Activated CD8-positive, alpha-beta T cell treated with anti-CD3 and anti-CD28 coated beads for 36 hours (primary cell): Measurements from ENCODE around the gene SCFD2. TPM values are rescaled to one million over a fixed set of nuclear protein-coding genes. Genes with fewer than 3 reads are reported as not detected.

Source experiments
- ATAC-seq: fragments of 200-7000 bp; cut with Tn5 transposase; one replicate; pipeline ENCODE4 v1.10.0; 2021; ENCODE audit warnings: mild to moderate bottlenecking, moderate library complexity
- CTCF ChIA-PET: fragments of 350-600 bp; sonication (Branson Sonifier 250); formaldehyde crosslinking; loops from one replicate; lab custom pipeline; 2021; ENCODE audit warnings: antibody characterized with exemption; lab: Charles Lee
- POLR2A ChIA-PET: fragments of 350-600 bp; sonication (Branson Sonifier 250); formaldehyde crosslinking; loops from one replicate; lab custom pipeline; 2021; ENCODE audit warnings: antibody characterized with exemption; lab: Charles Lee
- DNase-seq: peaks from one replicate; pipeline ENCODE4 v3.0.0-alpha.2; 2020
- H3K27ac Mint-ChIP-seq: one replicate; pipeline ENCODE4 v1.8.0; 2021; ENCODE audit warnings: mild to moderate bottlenecking, mixed read lengths
- H3K27me3 Mint-ChIP-seq: one replicate; pipeline ENCODE4 v1.8.0; 2021; ENCODE audit warnings: mixed read lengths
- H3K36me3 Mint-ChIP-seq: one replicate; pipeline ENCODE4 v1.8.0; 2021; ENCODE audit warnings: low read depth, mixed read lengths
- H3K4me1 Mint-ChIP-seq: one replicate; pipeline ENCODE4 v1.8.0; 2021; ENCODE audit warnings: low read depth, mixed read lengths
- H3K4me3 Mint-ChIP-seq: one replicate; pipeline ENCODE4 v1.8.0; 2021; ENCODE audit warnings: mild to moderate bottlenecking, moderate library complexity, mixed read lengths
- H3K9me3 Mint-ChIP-seq: one replicate; pipeline ENCODE4 v1.8.0; 2021; ENCODE audit warnings: mixed read lengths
- intact Hi-C: fragments of 100-400 bp; cut with micrococcal nuclease; formaldehyde crosslinking; loops from one replicate; pipeline ENCODE4 v1.10.0; 2022
- total RNA-seq, 2 experiments: library from RNA; stranded (reverse); gene quantifications; one replicate each; pipeline ENCODE4 v1.2.3, GENCODE V29; 2021
- TF ChIP-seq, protein P1 (sequence below): fragments of 200-600 bp; IDR thresholded peaks from one replicate; pipeline ENCODE4 v1.8.0; 2022; ENCODE audit warnings: antibody characterized with exemption, mild to moderate bottlenecking

The SCFD2 gene
- total RNA-seq, 2 experiments from 2014 or later = 21.4 to 22.1 TPM

DNA sequence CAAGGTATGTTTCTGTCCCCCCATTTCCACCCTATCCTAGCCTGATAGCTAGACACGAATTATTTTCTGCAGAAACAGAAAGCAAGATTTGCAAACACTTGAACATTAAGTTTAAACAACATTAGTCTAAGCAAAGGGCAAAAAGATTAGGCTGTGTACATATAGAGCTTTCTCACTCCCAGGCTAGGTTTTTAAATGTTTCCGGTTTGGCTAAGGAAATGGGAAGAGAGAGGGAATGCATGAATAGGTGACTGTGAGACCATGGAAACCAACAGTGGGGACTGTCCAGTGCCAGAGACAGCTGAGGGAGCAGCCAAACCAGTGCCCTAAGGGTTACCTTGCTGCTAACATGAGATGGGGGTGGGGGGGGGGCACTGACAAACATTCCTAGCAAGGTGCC lies 242.7 kb downstream of the SCFD2 start:
- H3K4me1 Mint-ChIP-seq = peaks cover 10% of the 10 kb centered on the region
- no peak overlapping the region for H3K4me3 Mint-ChIP-seq
- no peaks in the 10 kb centered on the region for H3K27me3 Mint-ChIP-seq
- no peak overlapping the region for H3K27ac Mint-ChIP-seq
- CTCF ChIA-PET = no interaction called here
- TF ChIP-seq, protein P1, sequence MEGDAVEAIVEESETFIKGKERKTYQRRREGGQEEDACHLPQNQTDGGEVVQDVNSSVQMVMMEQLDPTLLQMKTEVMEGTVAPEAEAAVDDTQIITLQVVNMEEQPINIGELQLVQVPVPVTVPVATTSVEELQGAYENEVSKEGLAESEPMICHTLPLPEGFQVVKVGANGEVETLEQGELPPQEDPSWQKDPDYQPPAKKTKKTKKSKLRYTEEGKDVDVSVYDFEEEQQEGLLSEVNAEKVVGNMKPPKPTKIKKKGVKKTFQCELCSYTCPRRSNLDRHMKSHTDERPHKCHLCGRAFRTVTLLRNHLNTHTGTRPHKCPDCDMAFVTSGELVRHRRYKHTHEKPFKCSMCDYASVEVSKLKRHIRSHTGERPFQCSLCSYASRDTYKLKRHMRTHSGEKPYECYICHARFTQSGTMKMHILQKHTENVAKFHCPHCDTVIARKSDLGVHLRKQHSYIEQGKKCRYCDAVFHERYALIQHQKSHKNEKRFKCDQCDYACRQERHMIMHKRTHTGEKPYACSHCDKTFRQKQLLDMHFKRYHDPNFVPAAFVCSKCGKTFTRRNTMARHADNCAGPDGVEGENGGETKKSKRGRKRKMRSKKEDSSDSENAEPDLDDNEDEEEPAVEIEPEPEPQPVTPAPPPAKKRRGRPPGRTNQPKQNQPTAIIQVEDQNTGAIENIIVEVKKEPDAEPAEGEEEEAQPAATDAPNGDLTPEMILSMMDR = no peak
- ATAC-seq (no peak), DNase-seq (no peak)
- H3K36me3 Mint-ChIP-seq = peaks cover 13% of the 10 kb centered on the region
- intact Hi-C loops = no loop called here
- POLR2A ChIA-PET = no interaction called here
- no peaks in the 10 kb centered on the region for H3K9me3 Mint-ChIP-seq

DNA sequence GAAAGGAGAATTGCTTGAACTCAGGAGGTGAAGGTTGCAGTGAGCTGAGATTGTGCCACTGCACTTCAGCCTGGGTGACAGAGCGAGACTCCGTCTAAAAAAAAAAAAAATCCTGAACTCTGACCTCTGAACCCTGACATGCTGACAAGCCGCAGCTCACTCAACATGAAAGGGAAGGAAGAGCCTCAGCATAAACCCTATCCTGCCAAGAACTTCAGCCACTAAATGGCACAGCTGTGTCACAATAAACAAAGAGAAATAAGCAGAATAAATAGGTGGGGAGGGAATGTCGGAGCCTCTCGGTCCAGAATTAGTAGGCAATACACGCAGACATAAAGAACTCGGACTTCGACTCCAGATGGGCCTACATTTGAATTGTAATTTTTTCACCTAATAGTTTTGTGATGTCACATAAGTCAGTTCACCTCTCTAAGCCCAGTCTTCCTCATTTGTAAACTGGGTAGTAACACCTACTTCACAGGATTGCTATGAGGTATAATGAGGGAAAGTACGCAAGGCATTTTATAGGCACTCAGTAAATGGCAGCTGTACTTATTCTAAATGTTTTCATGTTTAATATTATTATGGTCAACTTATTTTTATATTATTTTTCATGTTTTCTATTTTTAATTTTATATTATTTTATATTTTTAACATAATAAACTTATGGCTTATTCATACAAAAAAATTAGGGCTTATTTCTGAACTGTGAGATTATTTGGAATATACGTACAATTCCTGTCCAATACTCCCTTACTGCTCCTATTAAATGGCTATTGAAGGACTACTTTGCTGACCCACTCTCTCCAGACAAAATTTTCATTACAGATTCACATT lies 243.4 kb downstream of the SCFD2 start:
- intact Hi-C loops = no loop called here
- H3K36me3 Mint-ChIP-seq = peaks cover 11% of the 10 kb centered on the region
- no peak for ATAC-seq
- H3K4me3 Mint-ChIP-seq = no peak overlapping the region
- H3K4me1 Mint-ChIP-seq = peaks cover 14% of the 10 kb centered on the region
- H3K27ac Mint-ChIP-seq = no peak overlapping the region
- ChIA-PET POLR2A (no interaction called here), CTCF (no interaction called here)
- no peak for DNase-seq
- H3K9me3 Mint-ChIP-seq = no peaks in the 10 kb centered on the region
- no peaks in the 10 kb centered on the region for H3K27me3 Mint-ChIP-seq
- TF ChIP-seq, protein P1 = no peak

DNA sequence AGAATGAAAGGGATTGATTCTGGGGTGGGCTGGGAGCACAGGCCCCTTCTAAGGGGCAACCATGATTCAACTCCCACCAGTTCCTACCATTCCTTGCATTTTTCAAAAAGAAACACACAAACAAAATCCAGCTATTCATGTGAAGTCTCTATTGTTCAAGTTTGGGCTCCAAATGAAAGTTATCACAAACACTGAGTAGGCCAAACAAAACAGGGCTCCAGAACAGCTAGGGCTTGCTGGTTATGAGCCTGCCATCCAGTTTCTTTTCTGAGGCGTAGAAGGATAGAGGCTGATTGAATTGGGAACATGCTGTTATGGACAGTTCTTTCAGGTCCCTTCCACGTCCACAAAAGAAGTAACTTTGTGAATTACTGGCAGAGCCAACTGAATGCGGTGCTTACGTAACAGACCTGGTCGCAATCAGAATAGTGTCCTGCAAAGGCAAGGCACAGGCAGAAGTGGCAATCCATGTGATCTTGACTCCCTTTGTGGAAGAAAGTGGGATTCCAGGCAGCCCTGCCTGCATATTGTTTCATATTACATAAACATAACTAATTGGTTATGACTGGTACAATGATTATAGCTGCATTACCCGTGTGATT lies 244.5 kb downstream of the SCFD2 start:
- H3K27ac Mint-ChIP-seq = no peak overlapping the region
- DNase-seq (no peak), ATAC-seq (no peak)
- TF ChIP-seq, protein P1 = no peak
- H3K27me3 Mint-ChIP-seq = no peaks in the 10 kb centered on the region
- H3K36me3 Mint-ChIP-seq = peaks cover 8% of the 10 kb centered on the region
- H3K4me3 Mint-ChIP-seq = no peak overlapping the region
- H3K4me1 Mint-ChIP-seq = peaks cover 23% of the 10 kb centered on the region
- intact Hi-C loops = no loop called here
- no peaks in the 10 kb centered on the region for H3K9me3 Mint-ChIP-seq
- CTCF ChIA-PET = no interaction called here
- POLR2A ChIA-PET = no interaction called here

DNA sequence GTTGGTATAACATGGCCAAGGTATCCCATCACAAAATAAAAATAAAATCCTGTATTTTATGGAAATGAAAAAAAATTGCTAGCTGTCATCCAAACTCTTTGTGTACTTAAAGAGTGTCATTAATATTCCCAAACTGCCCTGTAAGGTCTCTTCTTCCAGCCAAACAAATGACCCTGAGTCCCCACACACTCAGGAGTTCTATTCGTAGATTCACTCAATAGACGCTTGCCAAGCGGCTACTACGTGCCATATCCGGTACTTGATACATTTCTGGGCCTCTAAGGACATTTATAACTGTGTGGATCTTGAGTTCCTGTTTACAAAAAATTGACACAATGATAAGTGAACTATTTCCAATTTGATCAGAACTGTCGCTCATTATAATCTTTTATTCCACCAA lies 245.1 kb downstream of the SCFD2 start:
- DNase-seq = no peak
- CTCF ChIA-PET = no interaction called here
- intact Hi-C loops = no loop called here
- Mint-ChIP-seq H3K36me3 (peaks cover 12% of the 10 kb centered on the region), H3K4me3 (no peak overlapping the region), H3K9me3 (no peaks in the 10 kb centered on the region), H3K27me3 (no peaks in the 10 kb centered on the region), H3K4me1 (peaks cover 23% of the 10 kb centered on the region), H3K27ac (no peak overlapping the region)
- TF ChIP-seq, protein P1 = no peak
- no peak for ATAC-seq
- POLR2A ChIA-PET = no interaction called here

DNA sequence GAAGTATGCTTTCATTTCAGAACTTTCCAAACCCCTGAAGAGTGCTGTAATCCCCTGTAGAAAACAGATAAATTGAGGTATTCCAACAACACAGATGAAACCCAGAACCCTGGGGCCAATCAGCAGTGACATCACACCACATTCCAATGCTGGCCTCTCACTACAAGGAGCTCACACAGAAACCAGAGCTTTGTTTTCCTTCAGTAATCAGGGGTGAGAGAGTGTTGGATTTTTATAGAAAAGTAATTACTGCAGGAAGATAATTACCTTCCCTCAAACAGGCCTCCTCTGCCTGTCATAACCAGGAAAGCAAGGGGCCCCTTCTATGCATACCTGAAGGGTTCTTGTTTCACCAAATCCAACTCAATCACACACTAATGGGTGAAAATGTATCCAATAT lies 246.2 kb downstream of the SCFD2 start:
- no peak overlapping the region for H3K4me3 Mint-ChIP-seq
- POLR2A ChIA-PET = interaction anchor here (1.0 kb wide), 1 partner anchor 11 kb away, joined by 3 read pairs; no protein-coding TSS in a partner anchor
- ATAC-seq (no peak), DNase-seq (no peak)
- CTCF ChIA-PET = no interaction called here
- intact Hi-C loops = no loop called here
- H3K27me3 Mint-ChIP-seq = no peaks in the 10 kb centered on the region
- TF ChIP-seq, protein P1 = no peak
- H3K9me3 Mint-ChIP-seq = peaks cover 4% of the 10 kb centered on the region
- H3K4me1 Mint-ChIP-seq = peaks cover 24% of the 10 kb centered on the region
- H3K27ac Mint-ChIP-seq = no peak overlapping the region
- H3K36me3 Mint-ChIP-seq = peaks cover 23% of the 10 kb centered on the region
